Endothelial cell of umbilical vein (primary cell): ENCODE measurements around the gene KLRD1. TPM values are rescaled to one million over a fixed set of nuclear protein-coding genes. Genes with fewer than 3 reads are reported as not detected.

ENCODE experiments used
- BruUV-seq: library from RNA; stranded (reverse); fragments of 400-500 nt; replicated peaks from 2 replicates; lab custom pipeline; 2021; lab: Mats Ljungman, UMichigan
- CTCF ChIA-PET: fragments of 300-600, 350-600 bp; sonication (Branson Sonifier 250); formaldehyde crosslinking; loops from one replicate; lab custom pipeline; 2021; ENCODE audit warnings: antibody characterized with exemption, inconsistent platforms; lab: Charles Lee
- POLR2A ChIA-PET: fragments of 300-600, 350-600 bp; sonication (Branson Sonifier 250); formaldehyde crosslinking; loops from one replicate; lab custom pipeline; 2021; ENCODE audit warnings: antibody characterized with exemption, inconsistent platforms; lab: Charles Lee
- DNase-seq: peaks from one replicate; pipeline ENCODE4 v3.0.0-alpha.2; 2011; ENCODE audit warnings: low read depth, low spot score
- FAIRE-seq: peaks from 2 replicates; lab custom pipeline; 2011; peaks lifted over from hg19 to GRCh38; lab: Jason Lieb, UNC
- H2AFZ ChIP-seq: 2 replicates; pipeline ENCODE4 v1.6.0; 2012; ENCODE audit warnings: low read depth, low read length, control low read depth, inconsistent platforms
- H3K27ac ChIP-seq: 2 replicates; pipeline ENCODE4 v1.5.1; 2011; ENCODE audit warnings: low read depth, mild to moderate bottlenecking, control low read depth, low read length, moderate library complexity; ENCODE audit not compliant: insufficient read depth
- H3K27me3 ChIP-seq, 2 experiments: 2 replicates each; pipeline versions ENCODE4 v1.6.0 to v1.6.1; 2011; ENCODE audit warnings: low read length in 2 of 2, mixed read lengths in 1 of 2; ENCODE audit not compliant: control insufficient read depth in 2 of 2, insufficient read depth in 2 of 2
- H3K36me3 ChIP-seq, 2 experiments: 2 replicates in 1 of 2; 3 replicates in 1 of 2; pipeline ENCODE4 v1.5.1; 2011; ENCODE audit warnings: low read length in 2 of 2, mild to moderate bottlenecking in 1 of 2, moderate library complexity in 1 of 2; ENCODE audit not compliant: control insufficient read depth in 2 of 2, insufficient read depth in 2 of 2; ENCODE audit errors: extremely low read depth in 1 of 2
- H3K4me1 ChIP-seq: 3 replicates; pipeline ENCODE4 v1.5.1; 2011; ENCODE audit warnings: mild to moderate bottlenecking, low read length; ENCODE audit not compliant: control insufficient read depth, insufficient read depth; ENCODE audit errors: extremely low read depth
- H3K4me2 ChIP-seq: 2 replicates; pipeline ENCODE4 v1.6.1; 2011; ENCODE audit warnings: low read length, control low read depth, mixed read lengths; ENCODE audit not compliant: insufficient read depth
- H3K4me3 ChIP-seq, 3 experiments: fragments of 200-600 bp in 1 of 3; sonication (generic), shearing (Covaris generic) in 1 of 3; replicated peaks in 1 of 3; 2 replicates each; pipeline ENCODE4 v1.5.1; 2011 to 2016; ENCODE audit warnings: control low read depth in 3 of 3, low read length in 3 of 3, mild to moderate bottlenecking in 2 of 3, inconsistent platforms in 1 of 3, low read depth in 1 of 3, moderate library complexity in 1 of 3; ENCODE audit not compliant: insufficient read depth in 1 of 3
- H3K79me2 ChIP-seq: 2 replicates; pipeline ENCODE4 v1.6.0; 2012; ENCODE audit warnings: low read length, inconsistent platforms; ENCODE audit not compliant: control insufficient read depth, insufficient read depth
- H3K9ac ChIP-seq: replicated peaks from 2 replicates; pipeline ENCODE3; 2011; ENCODE audit warnings: low read length, control low read depth; ENCODE audit not compliant: insufficient read depth; ENCODE audit errors: extremely low read depth
- H3K9me1 ChIP-seq: replicated peaks from 3 replicates; pipeline ENCODE4 v1.6.0; 2011; ENCODE audit warnings: mild to moderate bottlenecking, low read length; ENCODE audit not compliant: control insufficient read depth, insufficient read depth; ENCODE audit errors: extremely low read depth
- H3K9me3 ChIP-seq: replicated peaks from 2 replicates; pipeline ENCODE4 v1.5.1; 2012; ENCODE audit warnings: low read length, inconsistent platforms; ENCODE audit not compliant: control insufficient read depth, insufficient read depth
- H4K20me1 ChIP-seq: replicated peaks from 2 replicates; pipeline ENCODE3; 2011; ENCODE audit warnings: mild to moderate bottlenecking, low read length; ENCODE audit not compliant: control insufficient read depth, insufficient read depth; ENCODE audit errors: extremely low read depth
- EZH2 ChIP-seq: IDR thresholded peaks from 2 replicates; pipeline ENCODE4 v1.6.1; 2012; ENCODE audit warnings: borderline replicate concordance, low read depth, mild to moderate bottlenecking, moderate library complexity, low read length, inconsistent platforms; ENCODE audit not compliant: severe bottlenecking
- FOS ChIP-seq: IDR thresholded peaks from 2 replicates; pipeline ENCODE4 v1.6.1; 2011; ENCODE audit warnings: mild to moderate bottlenecking, low read length, moderate library complexity, borderline replicate concordance; ENCODE audit not compliant: insufficient read depth
- GATA2 ChIP-seq: IDR thresholded peaks from 2 replicates; pipeline ENCODE4 v1.7.0; 2011; ENCODE audit warnings: low read depth, mild to moderate bottlenecking, moderate library complexity, mixed read lengths, low read length; ENCODE audit not compliant: insufficient read length, insufficient read depth
- JUN ChIP-seq: IDR thresholded peaks from 2 replicates; pipeline ENCODE4 v1.6.1; 2011; ENCODE audit warnings: borderline replicate concordance, low read depth; ENCODE audit not compliant: insufficient read length, insufficient read depth
- MYC ChIP-seq: IDR thresholded peaks from one replicate; pipeline ENCODE4 v1.6.1; 2011; ENCODE audit warnings: mild to moderate bottlenecking, low read depth, low read length
- POLR2A ChIP-seq: IDR thresholded peaks from 2 replicates; pipeline ENCODE4 v1.6.1; 2012; ENCODE audit warnings: low read depth, mild to moderate bottlenecking, control low read depth, low read length
- POLR2AphosphoS5 ChIP-seq: IDR thresholded peaks from 2 replicates; pipeline ENCODE4 v1.6.1; 2012; ENCODE audit warnings: low read depth, mild to moderate bottlenecking, control low read depth, low read length, moderate library complexity; ENCODE audit not compliant: insufficient read depth
- dilution Hi-C: fragments of 300-500 bp; cut with MboI; formaldehyde crosslinking; loops from one replicate; pipeline ENCODE4 v1.15.0; 2019; ENCODE audit warnings: low sequenced_read_pairs; ENCODE audit not compliant: extremely low pct_ligation_motif_present
- intact Hi-C: fragments of 100-400 bp; cut with micrococcal nuclease; formaldehyde crosslinking; loops from one replicate; pipeline ENCODE4 v1.10.0; 2022
- polyA plus RNA-seq, 4 experiments: library from polyadenylated mRNA; depleted of rRNA in 3 of 4; stranded (reverse) in 3 of 4; unstranded in 1 of 4; fragments of >200 nt; gene quantifications; 2 replicates each; pipeline versions ENCODE4 v1.2.1 to v1.2.3, GENCODE V29; 2011 to 2012; ENCODE audit warnings: missing spikeins in 1 of 4
- total RNA-seq: library from RNA; stranded (reverse); gene quantifications from 2 replicates; pipeline ENCODE4 v1.2.3, GENCODE V29; 2021
- TF ChIP-seq, protein P1 (sequence below): IDR thresholded peaks from 2 replicates; pipeline ENCODE4 v1.6.1; 2011; ENCODE audit not compliant: insufficient read depth, insufficient read length
- TF ChIP-seq, protein P2 (sequence below), 2 donors: IDR thresholded peaks; 1 replicate in 1 of 2; 2 replicates in 1 of 2; pipeline ENCODE4 v1.5.1; 2011; ENCODE audit warnings: low read length in 2 of 2, mild to moderate bottlenecking in 2 of 2, moderate library complexity in 2 of 2, control low read depth in 1 of 2, inconsistent platforms in 1 of 2, low read depth in 1 of 2; ENCODE audit not compliant: insufficient read depth in 1 of 2; ENCODE audit errors: extremely low read depth in 1 of 2

Gene KLRD1
- total and polyA plus RNA-seq, 2 donors (not counting 3 experiments of a cell fraction or from before 2014, with no cell fraction given), result 0.13 to 0.15 TPM

DNA sequence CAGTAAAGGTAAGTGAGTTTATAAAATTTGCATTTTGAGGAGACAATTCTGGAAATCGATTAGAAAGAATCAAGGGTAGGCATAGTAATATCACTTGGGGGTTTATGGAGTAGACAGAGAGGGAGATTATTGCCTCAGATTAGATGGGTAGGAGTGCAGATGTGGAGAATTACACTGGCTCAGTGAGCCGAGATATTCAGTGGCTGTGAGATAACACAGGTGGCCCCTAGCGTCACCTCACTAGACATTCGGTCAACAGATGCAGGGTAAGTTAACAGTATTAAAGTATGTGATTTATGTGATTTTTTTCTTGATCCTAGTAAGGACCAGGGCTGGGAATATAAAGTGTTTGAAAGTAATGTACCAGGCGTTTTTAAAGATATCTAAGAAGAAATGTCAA, 39.6 kb upstream of the KLRD1 start:
- H3K9me1 ChIP-seq, result no peaks in the 10 kb centered on the region
- no peaks in the 10 kb centered on the region for H3K79me2 ChIP-seq
- H4K20me1 ChIP-seq, result no peaks in the 10 kb centered on the region
- DNase-seq (no peak), FAIRE-seq (no peak)
- TF ChIP-seq JUN (no peak), POLR2AphosphoS5 (no peak), EZH2 (no peak), MYC (no peak), POLR2A (no peak)
- TF ChIP-seq, protein P1, sequence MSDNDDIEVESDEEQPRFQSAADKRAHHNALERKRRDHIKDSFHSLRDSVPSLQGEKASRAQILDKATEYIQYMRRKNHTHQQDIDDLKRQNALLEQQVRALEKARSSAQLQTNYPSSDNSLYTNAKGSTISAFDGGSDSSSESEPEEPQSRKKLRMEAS, result no peak
- TF ChIP-seq, protein P2, sequence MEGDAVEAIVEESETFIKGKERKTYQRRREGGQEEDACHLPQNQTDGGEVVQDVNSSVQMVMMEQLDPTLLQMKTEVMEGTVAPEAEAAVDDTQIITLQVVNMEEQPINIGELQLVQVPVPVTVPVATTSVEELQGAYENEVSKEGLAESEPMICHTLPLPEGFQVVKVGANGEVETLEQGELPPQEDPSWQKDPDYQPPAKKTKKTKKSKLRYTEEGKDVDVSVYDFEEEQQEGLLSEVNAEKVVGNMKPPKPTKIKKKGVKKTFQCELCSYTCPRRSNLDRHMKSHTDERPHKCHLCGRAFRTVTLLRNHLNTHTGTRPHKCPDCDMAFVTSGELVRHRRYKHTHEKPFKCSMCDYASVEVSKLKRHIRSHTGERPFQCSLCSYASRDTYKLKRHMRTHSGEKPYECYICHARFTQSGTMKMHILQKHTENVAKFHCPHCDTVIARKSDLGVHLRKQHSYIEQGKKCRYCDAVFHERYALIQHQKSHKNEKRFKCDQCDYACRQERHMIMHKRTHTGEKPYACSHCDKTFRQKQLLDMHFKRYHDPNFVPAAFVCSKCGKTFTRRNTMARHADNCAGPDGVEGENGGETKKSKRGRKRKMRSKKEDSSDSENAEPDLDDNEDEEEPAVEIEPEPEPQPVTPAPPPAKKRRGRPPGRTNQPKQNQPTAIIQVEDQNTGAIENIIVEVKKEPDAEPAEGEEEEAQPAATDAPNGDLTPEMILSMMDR (IDR thresholded peaks at IDR 0.05; ENCODE audit: extremely low read depth in 1 of 2, insufficient read depth in 1 of 2, low read depth in 1 of 2, low read length in 2 of 2), result no peak
- no peak overlapping the region for H3K4me3 ChIP-seq
- no TSS peak for BruUV-seq
- CTCF ChIA-PET, result no interaction called here
- H3K9ac ChIP-seq, result no peak overlapping the region
- H3K27me3 ChIP-seq, result no peaks in the 10 kb centered on the region
- H3K9me3 ChIP-seq, result no peaks in the 10 kb centered on the region
- H3K27ac ChIP-seq, result no peak overlapping the region
- H3K4me2 ChIP-seq, result no peak overlapping the region
- H3K4me1 ChIP-seq, result no peaks in the 10 kb centered on the region
- H2AFZ ChIP-seq, result no peak overlapping the region
- POLR2A ChIA-PET, result no interaction called here
- no peaks in the 10 kb centered on the region for H3K36me3 ChIP-seq
- intact Hi-C loops (no loop called here), dilution Hi-C loops (no loop called here)

DNA sequence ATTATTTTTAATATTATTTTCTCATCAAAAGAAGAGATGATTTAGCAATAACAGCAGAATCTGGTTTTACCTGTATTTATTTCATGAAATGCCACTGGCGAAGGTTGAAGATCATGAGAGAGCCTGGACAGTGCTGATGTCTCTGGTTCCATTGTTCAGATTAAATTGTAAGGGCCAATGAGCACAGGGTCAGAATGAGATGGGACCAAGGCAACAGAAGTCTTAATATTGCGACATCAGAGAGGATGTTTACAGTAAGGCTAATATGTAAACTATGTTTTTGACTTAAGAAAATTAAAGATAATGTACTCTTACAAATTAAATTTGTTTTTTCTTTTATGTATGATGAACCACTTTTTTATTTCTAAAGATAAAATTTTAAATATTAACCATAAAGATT, 35.2 kb upstream of the KLRD1 start:
- Histone ChIP-seq H4K20me1 (no peaks in the 10 kb centered on the region), H3K36me3 (no peaks in the 10 kb centered on the region), H3K4me3 (no peak overlapping the region), H3K27ac (no peak overlapping the region), H3K4me1 (no peaks in the 10 kb centered on the region), H3K9me3 (no peaks in the 10 kb centered on the region), H3K9ac (no peak overlapping the region), H3K27me3 (no peaks in the 10 kb centered on the region), H3K4me2 (no peak overlapping the region), H3K79me2 (no peaks in the 10 kb centered on the region), H3K9me1 (no peaks in the 10 kb centered on the region), H2AFZ (no peak overlapping the region)
- DNase-seq, result no peak
- intact Hi-C loops (no loop called here), dilution Hi-C loops (no loop called here)
- no peak for FAIRE-seq
- CTCF ChIA-PET, result no interaction called here
- TF ChIP-seq, protein P1, result no peak
- no peak for TF ChIP-seq JUN
- no peak for TF ChIP-seq FOS
- TF ChIP-seq POLR2AphosphoS5, result no peak
- TF ChIP-seq POLR2A, result no peak
- TF ChIP-seq, protein P2 (IDR thresholded peaks at IDR 0.05; ENCODE audit: extremely low read depth in 1 of 2, insufficient read depth in 1 of 2, low read depth in 1 of 2, low read length in 2 of 2), result no peak
- no peak for TF ChIP-seq EZH2
- no peak for TF ChIP-seq MYC
- no peak for TF ChIP-seq GATA2
- BruUV-seq, result no TSS peak
- POLR2A ChIA-PET, result no interaction called here
